H9 (cell line): ENCODE results near the gene CYBC1. TPM values are rescaled to one million over a fixed set of nuclear protein-coding genes. Genes with fewer than 3 reads are reported as not detected.
A peak's percentile ranks its signal among the peaks of the same experiment; 100 is the strongest.

Experiments used
- DNase-seq: peaks from one replicate; pipeline ENCODE4 v3.0.0-alpha.2; 2017
- H2AFZ ChIP-seq: one replicate; pipeline ENCODE4 v1.6.1; 2013; ENCODE audit warnings: mild to moderate bottlenecking, low read length, control low read depth, moderate library complexity
- H2AK5ac ChIP-seq: 2 replicates; pipeline ENCODE4 v1.6.1; 2013; ENCODE audit warnings: low read length, control low read depth, mixed read lengths; ENCODE audit not compliant: insufficient read length
- H2BK120ac ChIP-seq: one replicate; pipeline ENCODE4 v1.6.1; 2013; ENCODE audit warnings: low read depth, mild to moderate bottlenecking, low read length, control low read depth, inconsistent platforms; ENCODE audit not compliant: poor library complexity, severe bottlenecking
- H2BK12ac ChIP-seq: 2 replicates; pipeline ENCODE4 v1.6.1; 2013; ENCODE audit warnings: low read length, control low read depth, mixed read lengths, low read depth; ENCODE audit not compliant: insufficient read length
- H2BK15ac ChIP-seq: 2 replicates; pipeline ENCODE4 v1.6.1; 2013; ENCODE audit warnings: low read depth, low read length, control low read depth
- H2BK20ac ChIP-seq: one replicate; pipeline ENCODE4 v1.6.1; 2013; ENCODE audit warnings: low read depth, mild to moderate bottlenecking, low read length, control low read depth, inconsistent platforms; ENCODE audit not compliant: poor library complexity, severe bottlenecking
- H2BK5ac ChIP-seq: 2 replicates; pipeline ENCODE4 v1.6.1; 2013; ENCODE audit warnings: low read length, control low read depth, mixed read lengths; ENCODE audit not compliant: insufficient read length
- H3K14ac ChIP-seq: 2 replicates; pipeline ENCODE4 v1.6.1; 2013; ENCODE audit warnings: low read length, control low read depth; ENCODE audit not compliant: insufficient read depth
- H3K18ac ChIP-seq: 2 replicates; pipeline ENCODE4 v1.6.1; 2013; ENCODE audit warnings: low read depth, mild to moderate bottlenecking, mixed read lengths, low read length, control low read depth; ENCODE audit not compliant: insufficient read length
- H3K23ac ChIP-seq: 2 replicates; pipeline ENCODE4 v1.6.1; 2013; ENCODE audit warnings: low read length, control low read depth, mixed read lengths, low read depth; ENCODE audit not compliant: insufficient read length
- H3K23me2 ChIP-seq: 2 replicates; pipeline ENCODE4 v1.6.1; 2013; ENCODE audit warnings: low read depth, mild to moderate bottlenecking, mixed read lengths, low read length, control low read depth; ENCODE audit not compliant: insufficient read length, poor library complexity, severe bottlenecking
- H3K27ac ChIP-seq: 2 replicates; pipeline ENCODE4 v1.5.1; 2013; ENCODE audit warnings: low read length, control low read depth, mixed read lengths, low read depth; ENCODE audit not compliant: insufficient read length
- H3K27me3 ChIP-seq: 2 replicates; pipeline ENCODE4 v1.6.1; 2013; ENCODE audit warnings: low read length, control low read depth, inconsistent platforms; ENCODE audit not compliant: insufficient read depth
- H3K4ac ChIP-seq: 2 replicates; pipeline ENCODE4 v1.6.1; 2013; ENCODE audit warnings: low read depth, mild to moderate bottlenecking, control low read depth, inconsistent platforms, low read length, moderate library complexity
- H3K4me1 ChIP-seq: 2 replicates; pipeline ENCODE4 v1.6.1; 2013; ENCODE audit warnings: low read length, control low read depth, inconsistent platforms; ENCODE audit not compliant: insufficient read depth
- H3K4me2 ChIP-seq: 2 replicates; pipeline ENCODE4 v1.6.1; 2013; ENCODE audit warnings: low read length, control low read depth, mixed read lengths; ENCODE audit not compliant: insufficient read length, insufficient read depth
- H3K56ac ChIP-seq: 2 replicates; pipeline ENCODE4 v1.6.1; 2013; ENCODE audit warnings: low read depth, mild to moderate bottlenecking, mixed read lengths, low read length, control low read depth; ENCODE audit not compliant: insufficient read length
- H3K79me1 ChIP-seq: 2 replicates; pipeline ENCODE4 v1.6.1; 2013; ENCODE audit warnings: low read depth, mild to moderate bottlenecking, moderate library complexity, low read length, control low read depth, inconsistent platforms; ENCODE audit not compliant: insufficient read depth, poor library complexity, severe bottlenecking
- H3K79me2 ChIP-seq: 2 replicates; pipeline ENCODE4 v1.6.1; 2013; ENCODE audit warnings: low read length, control low read depth, inconsistent platforms; ENCODE audit not compliant: insufficient read depth
- H3K9ac ChIP-seq: 2 replicates; pipeline ENCODE4 v1.6.1; 2013; ENCODE audit warnings: low read length, control low read depth, mixed read lengths; ENCODE audit not compliant: insufficient read length; ENCODE audit errors: extremely low read depth
- H3K9me3 ChIP-seq: one replicate; pipeline ENCODE4 v1.6.1; 2013; ENCODE audit warnings: low read depth, low read length, inconsistent platforms; ENCODE audit not compliant: control insufficient read depth
- H3T11ph ChIP-seq: one replicate; pipeline ENCODE4 v1.6.1; 2013; ENCODE audit warnings: mild to moderate bottlenecking, low read length, control low read depth, inconsistent platforms
- H4K20me1 ChIP-seq: one replicate; pipeline ENCODE4 v1.6.1; 2013; ENCODE audit not compliant: control insufficient read depth, insufficient read length, insufficient read depth
- H4K5ac ChIP-seq: 2 replicates; pipeline ENCODE4 v1.6.1; 2013; ENCODE audit warnings: low read depth, mild to moderate bottlenecking, mixed read lengths, low read length, control low read depth; ENCODE audit not compliant: insufficient read length
- H4K8ac ChIP-seq: replicated peaks from 2 replicates; pipeline ENCODE4 v1.6.1; 2013; ENCODE audit warnings: low read length, control low read depth, mixed read lengths, low read depth; ENCODE audit not compliant: insufficient read length
- H4K91ac ChIP-seq: 2 replicates; pipeline ENCODE4 v1.6.1; 2013; ENCODE audit warnings: low read depth, mild to moderate bottlenecking, moderate library complexity, mixed read lengths, low read length, control low read depth; ENCODE audit not compliant: insufficient read length
- H3K27ac Mint-ChIP-seq, 3 experiments: 2 replicates in 2 of 3; 3 replicates in 1 of 3; pipeline ENCODE4 v1.8.0; 2020 to 2021; ENCODE audit warnings: mixed read lengths in 3 of 3, mild to moderate bottlenecking in 1 of 3, moderate library complexity in 1 of 3
- H3K27me3 Mint-ChIP-seq: 2 replicates; pipeline ENCODE4 v1.8.0; 2021; ENCODE audit warnings: low read depth, mild to moderate bottlenecking, moderate library complexity, mixed read lengths
- H3K36me3 Mint-ChIP-seq, 3 experiments: 2 replicates in 2 of 3; 3 replicates in 1 of 3; pipeline ENCODE4 v1.8.0; 2020 to 2021; ENCODE audit warnings: low read depth in 3 of 3, mixed read lengths in 3 of 3; ENCODE audit not compliant: insufficient read depth in 1 of 3
- H3K4me1 Mint-ChIP-seq, 2 experiments: 2 replicates each; pipeline ENCODE4 v1.8.0; 2020; ENCODE audit warnings: mixed read lengths in 2 of 2
- H3K4me3 Mint-ChIP-seq, 2 experiments: 2 replicates in 1 of 2; 3 replicates in 1 of 2; pipeline ENCODE4 v1.8.0; 2020 to 2021; ENCODE audit warnings: mild to moderate bottlenecking in 2 of 2, mixed read lengths in 2 of 2, moderate library complexity in 1 of 2
- H3K9me3 Mint-ChIP-seq, 2 experiments: 2 replicates in 1 of 2; 3 replicates in 1 of 2; pipeline ENCODE4 v1.8.0; 2020; ENCODE audit warnings: mild to moderate bottlenecking in 2 of 2, mixed read lengths in 2 of 2, moderate library complexity in 1 of 2
- CTCF ChIP-seq: fragments of 200-600 bp; sonication (generic); conservative IDR thresholded peaks from 3 replicates; pipeline ENCODE4 v1.8.0; 2021; ENCODE audit warnings: antibody characterized with exemption, mild to moderate bottlenecking
- WGBS: extraction: QIAGEN DNeasy Blood & Tissue Kit; methylation state at CpG from one replicate; pipeline ENCODE4 v1.1.7; 2013; ENCODE audit warnings: missing lambda C conversion rate, low lambda C conversion rate, mixed read lengths; ENCODE audit not compliant: insufficient read length; ENCODE audit errors: extremely low coverage; 5-methylcytosine and 5-hydroxymethylcytosine counted together
- total RNA-seq: library from RNA; stranded (reverse); gene quantifications from 2 replicates; pipeline ENCODE4 v1.2.1, GENCODE V29; 2021

Gene CYBC1
- total RNA-seq, 1 experiment from 2014 or later: 81.7 TPM

- no peak overlapping the region for H4K8ac ChIP-seq
- no peaks in the 10 kb centered on the region for H3K23me2 ChIP-seq
- H2BK5ac ChIP-seq: no peak overlapping the region
- no peak overlapping the region for H2BK15ac ChIP-seq
- H3K27me3 Mint-ChIP-seq: no peaks in the 10 kb centered on the region
- H3K4me3 Mint-ChIP-seq: no peak overlapping the region
- no peak overlapping the region for H3K4me2 ChIP-seq
- no peak overlapping the region for H3K9ac ChIP-seq
- H3K4ac ChIP-seq: no peak overlapping the region
- H3K56ac ChIP-seq: no peak overlapping the region
- no peak overlapping the region for H3K23ac ChIP-seq
- no peaks in the 10 kb centered on the region for H3K79me2 ChIP-seq
- no peaks in the 10 kb centered on the region for H4K20me1 ChIP-seq
- no peak for TF ChIP-seq CTCF
- no peak overlapping the region for H3K18ac ChIP-seq
- H3K4me1 ChIP-seq: no peaks in the 10 kb centered on the region
- no peak overlapping the region for H2BK120ac ChIP-seq
- H3K9me3 Mint-ChIP-seq: no peaks in the 10 kb centered on the region
- H2AFZ ChIP-seq: no peak overlapping the region
- no peak overlapping the region for H2BK20ac ChIP-seq
- H3K36me3 Mint-ChIP-seq: peaks cover 23 to 72% (median 65%) of the 10 kb centered on the region in 3 experiments; a peak in 6 of 7 replicates
- peak overlapping the region in 2 of 3 experiments; percentile 16 to 80; a peak in 1 of 7 replicates for H3K27ac Mint-ChIP-seq
- no peaks in the 10 kb centered on the region for H3K79me1 ChIP-seq
- no peak overlapping the region for H3K27ac ChIP-seq
- no peaks in the 10 kb centered on the region for H3K4me1 Mint-ChIP-seq
- no peak overlapping the region for H2BK12ac ChIP-seq
- no peak overlapping the region for H3T11ph ChIP-seq
- no peaks in the 10 kb centered on the region for H3K9me3 ChIP-seq
- H4K91ac ChIP-seq: no peak overlapping the region
- H3K27me3 ChIP-seq: no peaks in the 10 kb centered on the region
- WGBS: no CpG with 5 or more reads among the region's 5 CpGs
- no peak overlapping the region for H2AK5ac ChIP-seq
- DNase-seq: no peak
- H4K5ac ChIP-seq: no peak overlapping the region
- no peak overlapping the region for H3K14ac ChIP-seq
Measured at GRCh38 chr17:82479602-82480001, 29.1 kb upstream of the CYBC1 start.
